IMR-90 (cell line): ENCODE results near the gene FRK. TPM values are rescaled to one million over a fixed set of nuclear protein-coding genes. Genes with fewer than 3 reads are reported as not detected.

Source experiments
- ATAC-seq: fragments of 200-7000 bp; cut with Tn5 transposase; 2 replicates; pipeline ENCODE4 v1.9.1; 2020; ENCODE audit warnings: low read depth, mild to moderate bottlenecking, moderate library complexity
- BruUV-seq: library from RNA; stranded (reverse); fragments of 400-500 nt; replicated peaks from 2 replicates; lab custom pipeline; 2021; lab: Mats Ljungman, UMichigan
- CTCF ChIA-PET: fragments of 300-600 bp; formaldehyde crosslinking; extraction: SDS; loops from one replicate; lab custom pipeline; 2021; ENCODE audit warnings: antibody characterized with exemption; lab: Yijun Ruan, JAX
- POLR2A ChIA-PET: fragments of 300-600 bp; sonication (Branson Sonifier 250); formaldehyde crosslinking; loops from one replicate; lab custom pipeline; 2022; ENCODE audit warnings: antibody characterized with exemption; ENCODE audit not compliant: unreplicated experiment; lab: Charles Lee
- DNase-seq: peaks from one replicate; pipeline ENCODE4 v3.0.0; 2013
- H2AFZ ChIP-seq: replicated peaks from 2 replicates; pipeline ENCODE3; 2013; ENCODE audit warnings: low read length, mild to moderate bottlenecking; ENCODE audit not compliant: poor library complexity
- H2AK5ac ChIP-seq: 2 replicates; pipeline ENCODE4 v1.6.1; 2013; ENCODE audit warnings: low read depth, low read length, inconsistent platforms
- H2AK9ac ChIP-seq: replicated peaks from 2 replicates; pipeline ENCODE3; 2013; ENCODE audit warnings: mild to moderate bottlenecking, low read depth, low read length, moderate library complexity; ENCODE audit not compliant: poor library complexity
- H2BK120ac ChIP-seq: 2 replicates; pipeline ENCODE4 v1.6.1; 2013; ENCODE audit warnings: low read depth, low read length, inconsistent platforms
- H2BK15ac ChIP-seq: 3 replicates; pipeline ENCODE4 v1.6.1; 2013; ENCODE audit warnings: low read depth, low read length, inconsistent platforms
- H2BK20ac ChIP-seq: 2 replicates; pipeline ENCODE4 v1.6.1; 2013; ENCODE audit warnings: low read depth, mild to moderate bottlenecking, inconsistent platforms, low read length, moderate library complexity
- H2BK5ac ChIP-seq: 2 replicates; pipeline ENCODE4 v1.6.1; 2013; ENCODE audit warnings: mild to moderate bottlenecking, low read depth, low read length, inconsistent platforms; ENCODE audit not compliant: poor library complexity, severe bottlenecking
- H3K14ac ChIP-seq: replicated peaks from 2 replicates; pipeline ENCODE4 v1.6.1; 2013; ENCODE audit warnings: low read depth, low read length, inconsistent platforms
- H3K18ac ChIP-seq: 2 replicates; pipeline ENCODE4 v1.6.1; 2013; ENCODE audit warnings: low read depth, low read length, control low read depth
- H3K23ac ChIP-seq: 2 replicates; pipeline ENCODE4 v1.6.1; 2013; ENCODE audit warnings: low read depth, low read length, inconsistent platforms
- H3K27ac ChIP-seq: 2 replicates; pipeline ENCODE4 v1.5.1; 2013; ENCODE audit warnings: mild to moderate bottlenecking, control low read depth, low read length; ENCODE audit not compliant: insufficient read depth
- H3K27me3 ChIP-seq: 2 replicates; pipeline ENCODE4 v1.6.1; 2013; ENCODE audit warnings: low read length; ENCODE audit not compliant: control insufficient read depth, insufficient read depth
- H3K36me3 ChIP-seq: 2 replicates; pipeline ENCODE4 v1.6.1; 2013; ENCODE audit warnings: low read length, mixed read lengths; ENCODE audit not compliant: control insufficient read depth, insufficient read depth
- H3K4ac ChIP-seq: 2 replicates; pipeline ENCODE4 v1.6.1; 2013; ENCODE audit warnings: low read depth, low read length, inconsistent platforms
- H3K4me1 ChIP-seq: 2 replicates; pipeline ENCODE4 v1.6.1; 2013; ENCODE audit warnings: low read length, mixed read lengths; ENCODE audit not compliant: control insufficient read depth, insufficient read depth
- H3K4me2 ChIP-seq: 2 replicates; pipeline ENCODE4 v1.6.1; 2013; ENCODE audit warnings: low read depth, mild to moderate bottlenecking, control low read depth, low read length, moderate library complexity
- H3K4me3 ChIP-seq: 2 replicates; pipeline ENCODE4 v1.5.1; 2013; ENCODE audit warnings: low read depth, mild to moderate bottlenecking, control low read depth, low read length, moderate library complexity; ENCODE audit not compliant: insufficient read depth
- H3K56ac ChIP-seq: 2 replicates; pipeline ENCODE4 v1.6.1; 2013; ENCODE audit warnings: low read length, inconsistent platforms; ENCODE audit not compliant: insufficient read depth; ENCODE audit errors: extremely low read depth
- H3K79me1 ChIP-seq, 2 experiments: 2 replicates each; pipeline ENCODE4 v1.6.1; 2013; ENCODE audit warnings: low read length in 2 of 2, inconsistent platforms in 1 of 2, low read depth in 1 of 2
- H3K9ac ChIP-seq: 2 replicates; pipeline ENCODE4 v1.6.1; 2013; ENCODE audit warnings: low read depth, low read length, control low read depth
- H3K9me1 ChIP-seq: 2 replicates; pipeline ENCODE4 v1.6.1; 2013; ENCODE audit warnings: low read length, inconsistent platforms; ENCODE audit not compliant: insufficient read depth
- H3K9me3 ChIP-seq: 2 replicates; pipeline ENCODE4 v1.6.1; 2013; ENCODE audit warnings: low read length; ENCODE audit not compliant: control insufficient read depth, insufficient read depth
- H4K20me1 ChIP-seq: 2 replicates; pipeline ENCODE4 v1.6.1; 2013; ENCODE audit warnings: low read length, inconsistent platforms; ENCODE audit not compliant: insufficient read depth
- H4K5ac ChIP-seq: 2 replicates; pipeline ENCODE4 v1.6.1; 2013; ENCODE audit warnings: mild to moderate bottlenecking, low read depth, low read length, control low read depth
- H4K8ac ChIP-seq, 2 experiments: 2 replicates each; pipeline ENCODE4 v1.6.1; 2013; ENCODE audit warnings: low read depth in 2 of 2, low read length in 2 of 2, control low read depth in 1 of 2, inconsistent platforms in 1 of 2
- H4K91ac ChIP-seq: 2 replicates; pipeline ENCODE4 v1.6.1; 2013; ENCODE audit warnings: low read depth, low read length, inconsistent platforms; ENCODE audit not compliant: insufficient read depth
- ELK1 ChIP-seq: fragments of 150-350 bp; IDR thresholded peaks from 2 replicates; pipeline ENCODE4 v1.6.1; 2016; ENCODE audit warnings: low read depth, mild to moderate bottlenecking, low read length, moderate library complexity, borderline replicate concordance
- MXI1 ChIP-seq: IDR thresholded peaks from 2 replicates; pipeline ENCODE4 v1.6.1; 2012; ENCODE audit warnings: low read depth, mild to moderate bottlenecking, low read length, moderate library complexity, borderline replicate concordance
- dilution Hi-C: fragments of 300-500 bp; cut with HindIII; formaldehyde crosslinking; loops from one replicate; pipeline ENCODE4 v1.14.3; 2018; ENCODE audit warnings: low sequenced_read_pairs; ENCODE audit not compliant: unreplicated experiment
- in situ Hi-C: fragments of 300-500 bp; cut with MboI; formaldehyde crosslinking; loops from 3 replicates; pipeline ENCODE4 v1.14.3; 2019; ENCODE audit warnings: low sequenced_read_pairs, inconsistent platforms, mixed read lengths
- intact Hi-C: fragments of 100-400 bp; cut with micrococcal nuclease; formaldehyde crosslinking; loops from 2 replicates; pipeline ENCODE4 v1.10.0; 2022
- polyA plus RNA-seq, 3 experiments: library from polyadenylated mRNA; depleted of rRNA; stranded (reverse); fragments of >200 nt; gene quantifications; 2 replicates each; pipeline ENCODE4 v1.2.3, GENCODE V29; 2012; ENCODE audit warnings: low replicate concordance in 1 of 3
- total RNA-seq: library from RNA; depleted of rRNA; stranded (reverse); fragments of >200 nt; gene quantifications from 2 replicates; pipeline ENCODE4 v1.2.3, GENCODE V29; 2012
- TF ChIP-seq, protein P1 (sequence below): conservative IDR thresholded peaks from 2 replicates; pipeline ENCODE4 v1.5.1; 2012; ENCODE audit warnings: mild to moderate bottlenecking, low read depth, low read length, improper control_type of control experiment

Gene FRK
- total and polyA plus RNA-seq, 2 of the 4 experiments (the other 2 are of a cell fraction), result under 0.01 to 0.02 TPM

- no peak overlapping the region for H3K4me3 ChIP-seq
Measured at GRCh38 chr6:115891111-115891669, 169.5 kb downstream of the FRK start.

More at GRCh38 chr6:115891111-115891669, 169.5 kb downstream of the FRK start:
- TF ChIP-seq ELK1 (no peak), MXI1 (no peak)
- TF ChIP-seq, protein P1, sequence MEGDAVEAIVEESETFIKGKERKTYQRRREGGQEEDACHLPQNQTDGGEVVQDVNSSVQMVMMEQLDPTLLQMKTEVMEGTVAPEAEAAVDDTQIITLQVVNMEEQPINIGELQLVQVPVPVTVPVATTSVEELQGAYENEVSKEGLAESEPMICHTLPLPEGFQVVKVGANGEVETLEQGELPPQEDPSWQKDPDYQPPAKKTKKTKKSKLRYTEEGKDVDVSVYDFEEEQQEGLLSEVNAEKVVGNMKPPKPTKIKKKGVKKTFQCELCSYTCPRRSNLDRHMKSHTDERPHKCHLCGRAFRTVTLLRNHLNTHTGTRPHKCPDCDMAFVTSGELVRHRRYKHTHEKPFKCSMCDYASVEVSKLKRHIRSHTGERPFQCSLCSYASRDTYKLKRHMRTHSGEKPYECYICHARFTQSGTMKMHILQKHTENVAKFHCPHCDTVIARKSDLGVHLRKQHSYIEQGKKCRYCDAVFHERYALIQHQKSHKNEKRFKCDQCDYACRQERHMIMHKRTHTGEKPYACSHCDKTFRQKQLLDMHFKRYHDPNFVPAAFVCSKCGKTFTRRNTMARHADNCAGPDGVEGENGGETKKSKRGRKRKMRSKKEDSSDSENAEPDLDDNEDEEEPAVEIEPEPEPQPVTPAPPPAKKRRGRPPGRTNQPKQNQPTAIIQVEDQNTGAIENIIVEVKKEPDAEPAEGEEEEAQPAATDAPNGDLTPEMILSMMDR, result no peak
- H2AFZ ChIP-seq, result no peak overlapping the region
- no TSS peak for BruUV-seq
- no peaks in the 10 kb centered on the region for H3K36me3 ChIP-seq
- no peaks in the 10 kb centered on the region for H3K27me3 ChIP-seq
- H3K4me2 ChIP-seq, result no peak overlapping the region
- no peak overlapping the region for H2BK120ac ChIP-seq
- no peak overlapping the region for H3K23ac ChIP-seq
- no peaks in the 10 kb centered on the region for H3K9me3 ChIP-seq
- in situ Hi-C loops, result loop anchor here (10.0 kb wide), 1 partner anchor 1146 kb away; no protein-coding TSS in a partner anchor
- DNase-seq, result peak; percentile 30
- H4K91ac ChIP-seq, result no peak overlapping the region
- no peak overlapping the region for H2BK15ac ChIP-seq
- H3K9ac ChIP-seq, result no peak overlapping the region
- POLR2A ChIA-PET, result no interaction called here
- no peak overlapping the region for H2BK20ac ChIP-seq
- H4K8ac ChIP-seq, result no peak overlapping the region
- H3K56ac ChIP-seq, result no peak overlapping the region
- no peak overlapping the region for H4K5ac ChIP-seq
- no peak overlapping the region for H3K18ac ChIP-seq
- intact Hi-C loops, result loop anchor here (10.0 kb wide), 2 partner anchors 1786 to 1896 kb away; no protein-coding TSS in a partner anchor
- H3K27ac ChIP-seq, result no peak overlapping the region
- no peaks in the 10 kb centered on the region for H3K4me1 ChIP-seq
- H2AK5ac ChIP-seq, result no peak overlapping the region
- no peak overlapping the region for H2BK5ac ChIP-seq
- no peak overlapping the region for H3K14ac ChIP-seq
- H3K9me1 ChIP-seq, result no peaks in the 10 kb centered on the region
- H2AK9ac ChIP-seq, result no peak overlapping the region
- H3K79me1 ChIP-seq, result no peaks in the 10 kb centered on the region
- H3K4ac ChIP-seq, result no peak overlapping the region
- CTCF ChIA-PET, result no interaction called here
- dilution Hi-C loops, result no loop called here
- H4K20me1 ChIP-seq, result no peaks in the 10 kb centered on the region
- ATAC-seq, result no peak
